NCI-H1092 (cell line): ENCODE data around the gene MED13L.
A peak's percentile ranks its signal among the peaks of the same experiment; 100 is the strongest.

ENCODE experiments used
- DNase-seq: peaks from one replicate; lab custom pipeline; 2025; lab: John Stamatoyannopoulos, UW

Gene MED13L

DNA sequence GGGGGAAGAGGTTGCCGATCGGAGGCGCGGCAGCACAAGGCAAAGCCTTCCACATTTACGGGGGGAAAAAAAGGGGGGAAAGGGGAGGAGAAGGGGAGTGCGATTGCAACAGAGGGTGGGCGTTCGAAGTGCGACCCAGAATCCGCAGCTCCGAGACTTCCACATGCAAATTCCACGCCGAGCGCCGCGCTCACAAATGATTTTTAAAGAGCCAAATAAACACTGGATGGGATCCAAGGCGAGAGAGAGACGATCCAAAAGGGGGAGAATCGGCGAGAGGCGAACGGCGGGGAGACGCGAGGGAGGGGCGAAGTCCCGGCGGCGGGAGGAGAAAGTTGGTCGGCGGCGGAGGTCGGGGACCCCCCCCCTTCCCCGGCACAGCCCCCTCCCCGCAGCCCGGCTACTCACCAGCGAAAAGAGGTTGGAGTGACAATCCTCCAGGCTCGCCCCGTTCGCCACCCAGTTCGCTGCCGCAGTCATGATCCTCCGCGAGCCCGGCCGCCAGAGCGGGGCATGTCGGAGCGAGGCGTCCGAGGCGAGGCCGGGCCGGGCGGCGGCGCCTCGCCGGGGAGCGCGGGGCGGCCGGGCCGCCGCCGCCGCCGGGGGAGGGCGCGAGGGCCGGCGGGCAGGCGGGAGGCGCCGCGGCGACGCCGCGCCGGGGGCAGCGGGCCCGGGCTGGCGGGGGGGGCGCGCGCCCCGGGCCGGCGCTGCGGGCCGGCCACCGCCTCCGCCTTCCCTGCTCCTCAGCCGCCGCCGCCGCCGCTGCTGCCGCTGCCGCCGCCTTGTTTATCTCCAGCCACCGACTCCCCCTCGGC is 634 bp downstream of the MED13L start:
- DNase-seq = peak; percentile 28

DNA sequence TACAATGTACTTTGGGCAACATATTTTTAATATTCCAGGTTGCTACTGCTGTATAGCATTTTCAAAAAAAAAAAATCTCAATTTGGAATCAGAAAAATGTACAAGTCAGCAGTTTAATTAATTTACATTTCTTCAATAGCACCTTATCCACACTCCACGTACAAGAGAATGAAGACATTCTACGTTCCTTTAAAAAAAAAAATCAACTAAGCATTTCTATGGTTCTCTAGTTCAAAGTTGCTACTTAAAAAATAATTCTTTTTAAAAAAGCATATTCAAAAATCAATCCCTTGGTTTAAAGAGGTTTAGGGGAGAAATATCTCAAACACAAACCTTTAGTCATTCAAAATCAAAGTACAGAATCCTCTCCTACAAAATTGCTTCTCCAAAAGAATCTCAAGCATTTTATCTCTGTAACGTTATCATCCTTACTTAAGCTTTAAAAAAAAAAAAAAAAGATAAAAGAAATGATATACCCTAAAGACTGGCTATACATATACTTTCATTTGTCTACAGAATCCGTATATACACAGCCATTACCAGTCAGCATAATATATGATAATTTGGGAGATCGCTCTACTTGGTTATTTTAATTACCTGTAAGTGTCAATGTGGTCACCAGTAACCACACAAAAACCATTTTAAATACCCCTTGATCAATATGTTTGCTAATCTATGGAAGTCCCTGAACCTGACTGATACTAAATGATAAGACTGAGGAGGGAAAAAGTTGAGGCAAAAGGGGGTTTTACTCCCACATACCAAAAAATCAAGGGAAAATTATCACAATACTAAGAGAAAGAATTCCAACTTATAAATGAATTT is 2.7 kb downstream of the MED13L start:
- no peak for DNase-seq

DNA sequence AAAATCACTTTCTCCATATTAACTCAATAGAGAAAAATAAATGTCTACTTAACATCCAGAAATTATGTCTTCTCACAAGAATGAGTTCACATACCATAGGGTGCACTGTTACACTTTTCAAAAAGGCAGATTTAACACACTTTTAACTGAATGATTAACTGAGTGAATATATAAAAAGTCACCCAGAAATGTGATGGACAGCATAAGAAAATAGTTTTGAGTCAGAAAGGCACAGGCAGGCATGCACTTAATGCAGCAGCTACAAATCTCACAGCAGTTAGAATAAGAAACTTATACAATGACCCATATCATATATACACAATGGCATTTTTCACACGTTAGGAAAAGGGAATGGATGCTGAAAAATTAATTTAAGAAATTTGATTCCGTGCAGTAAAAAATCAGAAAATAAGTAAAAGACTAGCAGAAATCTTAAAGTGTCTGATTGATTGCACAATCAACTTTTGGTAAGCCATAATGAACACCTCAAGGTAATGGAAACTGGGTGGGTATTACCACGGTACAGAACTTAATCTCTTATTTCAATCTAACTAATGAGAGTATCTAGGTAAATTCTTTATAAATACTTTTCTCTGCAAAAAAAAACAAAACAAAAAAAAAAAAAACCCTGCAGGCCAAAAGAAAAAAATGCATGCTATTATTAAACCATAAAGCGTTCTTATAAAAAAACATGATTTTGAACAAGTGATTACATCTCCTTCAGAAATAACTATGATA is 3.5 kb downstream of the MED13L start:
- no peak for DNase-seq

DNA sequence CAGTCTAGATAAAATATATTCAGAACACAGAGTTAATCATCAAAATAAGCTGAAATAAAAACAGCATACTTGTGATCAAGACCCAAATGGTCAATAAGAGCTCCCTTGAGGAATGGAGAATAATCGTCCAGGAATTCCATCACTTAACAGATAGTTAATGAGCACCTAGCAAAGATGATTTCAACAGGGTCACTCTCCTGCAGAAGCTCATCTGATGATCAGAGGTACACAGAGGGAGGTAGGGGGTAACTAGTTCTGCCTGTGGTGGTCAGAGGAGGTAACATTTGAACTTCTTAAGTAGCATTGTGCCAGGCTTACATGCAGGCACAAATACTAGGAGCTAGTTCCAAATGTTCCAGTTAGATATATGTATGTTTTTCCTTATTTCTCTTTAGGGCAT is 9.5 kb downstream of the MED13L start:
- DNase-seq = no peak

DNA sequence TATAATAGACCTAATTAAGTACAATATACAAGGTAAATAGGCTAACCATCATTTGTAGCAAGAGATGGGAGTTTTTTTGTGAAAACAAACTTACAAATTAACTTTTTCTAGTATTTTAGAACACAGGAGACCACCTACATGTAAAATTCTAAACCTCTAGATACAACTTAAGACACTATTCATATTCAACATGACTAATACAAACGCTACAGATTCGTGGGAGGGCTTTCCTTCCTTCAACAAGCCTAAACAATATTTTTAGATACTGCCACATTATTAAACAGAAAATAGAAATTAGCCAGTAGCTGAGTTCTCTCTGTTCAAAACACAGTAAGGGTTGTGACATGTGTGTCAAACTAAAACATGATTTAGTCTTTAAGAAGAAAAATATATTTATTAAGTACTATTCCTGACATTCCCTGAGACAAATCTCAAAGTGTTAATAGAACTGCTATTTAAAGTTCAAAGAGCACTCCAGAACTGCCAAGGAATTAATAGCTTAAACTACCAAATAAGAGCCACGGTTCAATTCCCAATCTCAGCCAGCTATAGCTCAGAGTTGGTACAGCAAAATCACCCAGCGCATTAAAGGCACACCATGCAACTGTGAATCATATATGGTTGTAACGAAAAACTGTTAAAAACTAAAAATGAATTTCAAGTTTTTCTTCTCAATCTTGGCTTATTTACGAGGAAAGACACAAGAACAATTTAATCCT is 10.7 kb downstream of the MED13L start:
- no peak for DNase-seq

DNA sequence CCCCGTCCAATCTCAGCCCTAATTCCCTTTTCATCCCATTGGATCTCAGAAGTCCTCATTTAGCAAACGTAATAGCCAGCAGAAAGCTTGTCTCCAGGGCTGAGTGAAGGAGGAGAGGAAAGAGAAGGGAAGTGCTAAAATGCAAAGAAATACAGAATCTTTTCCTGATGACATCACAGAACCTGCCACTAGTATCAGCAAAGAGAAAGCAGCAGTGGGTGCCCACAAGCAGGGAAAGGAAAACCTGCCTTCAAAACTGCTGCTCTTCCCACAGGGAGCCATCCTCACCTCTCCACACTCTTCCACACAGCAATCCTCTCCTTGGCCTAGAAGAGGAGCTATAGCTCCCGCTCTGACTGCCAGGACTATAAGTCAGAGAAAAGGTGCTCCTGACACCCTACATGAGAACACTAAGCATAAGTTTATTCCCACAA is 11.3 kb downstream of the MED13L start:
- no peak for DNase-seq

DNA sequence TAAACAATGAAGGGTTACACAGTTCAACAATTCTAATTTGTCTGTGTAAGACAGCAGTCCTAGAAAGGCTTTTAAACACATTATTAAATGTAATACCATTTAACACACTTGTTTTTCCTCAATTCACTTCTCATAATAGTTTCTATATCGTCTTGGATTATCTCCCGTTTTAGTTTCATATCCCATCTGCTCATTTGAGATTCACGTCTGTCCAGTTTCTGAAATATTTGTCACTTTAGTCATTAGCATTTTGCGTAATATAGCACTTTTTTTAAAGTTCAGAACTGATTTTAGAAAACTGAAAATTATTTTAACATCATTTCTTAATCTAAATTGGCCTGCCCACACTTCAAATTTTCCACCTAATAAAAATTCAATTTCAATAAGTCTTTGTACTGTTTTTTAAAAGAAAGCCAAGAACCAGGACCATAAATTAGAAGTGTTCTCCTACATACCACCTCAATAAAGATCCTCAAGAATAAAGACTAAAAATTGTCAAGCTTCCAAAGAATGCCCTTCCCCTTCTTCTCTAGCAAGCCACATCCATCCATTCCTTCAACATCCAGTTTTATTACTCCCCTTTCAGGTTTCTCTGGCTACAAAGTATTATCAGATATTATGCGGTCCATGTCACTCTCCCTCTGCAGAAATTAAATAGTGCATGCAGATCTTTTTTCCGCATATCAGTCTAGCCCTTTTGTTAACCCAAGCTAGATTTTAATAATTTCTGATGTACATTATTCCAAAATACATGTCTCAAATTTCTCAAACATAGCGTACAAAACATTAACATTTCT is 11.9 kb downstream of the MED13L start:
- DNase-seq = no peak

DNA sequence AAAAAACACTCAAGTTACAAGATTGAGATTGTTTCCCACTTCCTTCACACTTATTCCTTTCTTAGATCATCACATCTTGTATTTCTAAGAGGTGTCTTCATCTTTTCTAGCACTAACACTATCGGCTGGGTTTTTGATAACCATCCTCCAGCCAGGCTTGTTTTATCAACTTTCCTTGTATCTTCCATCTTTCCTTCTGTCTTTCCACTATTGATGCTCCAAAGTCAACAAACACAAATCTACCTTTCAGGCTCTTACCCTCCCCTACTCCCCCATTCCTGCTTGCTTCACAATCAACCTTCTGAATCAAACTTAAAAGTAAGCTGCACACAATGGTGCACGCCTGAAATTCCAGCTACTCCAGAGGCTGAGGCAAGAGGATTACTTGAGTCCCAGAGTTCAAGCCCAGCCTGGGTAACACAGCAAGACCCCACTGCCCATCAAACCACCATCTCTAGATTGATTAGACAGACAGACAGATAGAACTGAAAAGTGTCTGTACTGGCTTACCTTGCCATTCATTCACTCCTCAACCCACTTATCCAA is 12.9 kb downstream of the MED13L start:
- no peak for DNase-seq

DNA sequence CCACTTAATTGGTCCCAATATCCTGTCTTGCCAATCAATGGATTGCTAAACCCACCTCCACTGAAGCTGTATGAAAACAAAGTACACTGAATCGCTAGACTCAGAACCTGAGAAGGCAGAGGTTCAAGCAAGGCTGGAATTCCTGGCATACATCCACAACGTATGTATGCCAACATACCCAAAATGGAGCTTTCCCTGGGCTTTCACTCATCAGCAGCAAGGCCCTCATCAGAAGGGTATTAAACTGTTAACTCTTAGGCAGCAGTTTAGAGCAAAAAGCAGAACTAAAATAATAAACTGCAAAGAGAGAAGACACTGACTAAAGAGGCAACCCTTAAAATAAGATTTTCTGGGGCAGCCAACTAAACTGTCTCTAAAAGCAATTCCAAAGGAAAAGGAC is 13.6 kb downstream of the MED13L start:
- DNase-seq = no peak

DNA sequence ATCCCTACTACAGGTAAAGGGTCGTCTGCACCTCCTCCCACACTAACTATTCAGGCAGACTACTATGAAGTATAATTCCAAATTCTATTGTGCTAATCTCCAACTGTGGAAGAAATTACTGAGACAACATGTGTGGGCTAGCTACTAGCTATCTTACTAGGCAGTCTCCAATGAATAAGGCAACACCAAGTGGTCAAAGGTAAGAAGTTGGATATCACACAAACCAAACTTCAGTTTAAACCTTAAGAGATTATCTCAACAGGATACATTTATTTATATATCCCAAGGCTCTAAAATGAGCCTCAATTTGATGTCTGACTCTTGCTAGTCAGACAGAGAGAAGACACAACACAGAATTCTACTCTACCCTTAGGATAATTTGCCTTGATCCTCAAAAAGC is 14.1 kb downstream of the MED13L start:
- no peak for DNase-seq

DNA sequence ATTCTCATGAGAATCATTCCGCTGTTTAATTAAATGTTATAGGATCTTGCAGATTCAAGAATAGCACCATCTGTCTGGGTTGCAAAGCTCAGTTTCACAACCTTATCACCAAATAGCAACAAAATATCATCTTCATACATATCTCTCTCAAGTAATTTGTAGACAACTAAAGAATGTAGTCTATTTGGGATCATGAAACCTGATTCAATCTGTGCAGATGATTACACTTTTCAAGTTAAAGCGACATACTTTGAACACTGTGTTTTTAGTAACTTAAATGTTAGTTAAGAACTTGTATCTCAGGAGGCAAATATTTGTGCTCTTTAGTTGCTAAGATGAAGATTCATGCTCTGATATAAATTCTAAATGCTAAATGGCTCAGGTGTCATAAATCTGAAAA is 14.8 kb downstream of the MED13L start:
- DNase-seq = no peak

DNA sequence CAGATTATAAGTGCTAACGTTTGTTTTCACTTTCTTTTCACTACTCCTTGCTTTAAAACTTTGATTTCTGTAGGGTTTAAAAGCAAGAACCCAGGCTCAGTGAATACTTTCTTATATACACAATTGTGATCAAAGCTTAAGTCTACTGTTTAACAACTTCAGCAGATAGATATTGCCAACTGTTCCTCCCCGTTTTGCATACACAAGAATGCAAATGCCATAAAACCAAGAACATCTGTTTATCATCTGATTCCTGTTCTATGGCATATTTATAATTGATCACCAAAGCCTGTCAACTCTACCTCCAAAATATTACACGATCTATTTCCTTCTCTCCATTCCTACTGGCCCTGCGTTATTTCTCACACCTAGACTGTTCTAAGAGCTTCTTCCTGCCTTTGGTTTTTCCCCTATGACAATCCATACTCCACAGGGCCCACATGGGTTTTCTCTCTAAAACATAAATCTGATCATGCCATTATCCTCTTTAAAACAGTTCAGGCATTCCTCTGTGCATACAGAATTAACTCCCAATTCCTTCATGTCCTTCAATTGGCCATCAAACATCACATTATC is 15.9 kb downstream of the MED13L start:
- no peak for DNase-seq

DNA sequence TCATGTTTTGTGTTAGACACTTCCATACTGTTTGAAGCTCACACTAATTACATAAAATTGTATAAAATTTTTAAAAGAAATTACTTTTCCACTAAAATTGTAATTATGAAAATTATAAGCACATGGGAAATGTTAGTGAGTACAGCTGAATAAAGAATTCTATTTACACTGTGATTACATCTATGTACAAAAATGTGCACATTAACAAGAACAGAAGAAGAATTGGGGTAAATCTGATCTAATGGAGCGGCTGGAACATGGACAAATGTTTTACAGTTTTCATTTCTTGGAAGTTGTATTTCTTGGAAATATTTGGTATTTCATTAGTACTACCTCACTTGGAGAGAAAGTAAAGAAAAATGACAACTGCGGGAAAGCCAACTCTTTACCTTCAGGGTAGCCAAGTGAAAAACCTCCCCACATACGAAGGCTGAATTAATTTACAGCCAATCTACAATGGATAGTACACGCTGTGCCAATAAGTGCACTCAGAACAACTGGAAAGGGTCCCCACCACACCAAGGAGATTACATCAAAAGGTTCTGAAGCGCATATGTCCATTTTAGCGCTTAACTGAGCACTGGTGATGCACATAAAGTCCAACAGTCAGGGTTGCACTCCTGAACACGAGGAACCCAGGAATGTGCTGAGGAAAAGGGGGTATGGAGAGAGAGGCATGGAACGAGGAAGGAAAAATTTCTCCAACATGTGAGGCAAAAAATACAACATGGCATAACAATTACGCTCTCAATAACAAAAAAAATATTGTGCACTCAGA is 17.5 kb downstream of the MED13L start:
- no peak for DNase-seq

DNA sequence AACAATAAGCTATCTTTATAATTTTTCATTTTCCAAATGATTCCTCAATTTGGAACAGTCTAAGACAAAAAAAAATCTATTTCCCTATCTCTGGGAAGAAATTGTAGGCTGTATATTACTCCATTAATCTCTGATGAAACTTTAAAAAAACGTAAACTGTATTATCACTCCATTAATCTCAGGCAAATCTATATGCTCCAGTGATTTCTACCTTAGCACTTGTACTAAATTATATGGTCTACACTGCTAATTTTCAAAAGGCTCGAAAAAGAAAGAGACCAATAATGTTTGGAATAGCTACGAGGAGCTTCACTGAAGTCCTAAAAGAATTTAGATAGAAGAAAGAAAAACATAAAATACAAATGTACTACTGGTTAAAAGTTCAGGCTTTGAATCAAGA is 19.7 kb downstream of the MED13L start:
- no peak for DNase-seq

DNA sequence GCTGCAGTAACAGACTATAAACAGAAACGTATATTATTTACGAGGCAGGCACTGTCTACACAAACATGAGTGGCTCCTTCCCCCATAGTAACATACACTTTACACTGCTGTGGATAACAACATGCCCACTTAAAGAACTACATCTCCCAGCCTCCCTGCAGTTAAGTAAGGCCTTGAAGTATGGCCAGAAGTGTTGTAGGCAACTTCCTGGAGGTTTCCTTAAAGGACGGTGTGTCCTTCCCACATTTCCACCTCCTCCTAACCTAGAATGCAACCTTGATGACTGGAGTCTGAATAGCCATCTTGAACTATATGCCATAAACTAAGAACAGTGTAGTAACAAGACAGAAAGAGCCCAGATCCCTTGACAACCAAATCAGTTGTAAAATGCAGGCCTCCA is 20.3 kb downstream of the MED13L start:
- no peak for DNase-seq

DNA sequence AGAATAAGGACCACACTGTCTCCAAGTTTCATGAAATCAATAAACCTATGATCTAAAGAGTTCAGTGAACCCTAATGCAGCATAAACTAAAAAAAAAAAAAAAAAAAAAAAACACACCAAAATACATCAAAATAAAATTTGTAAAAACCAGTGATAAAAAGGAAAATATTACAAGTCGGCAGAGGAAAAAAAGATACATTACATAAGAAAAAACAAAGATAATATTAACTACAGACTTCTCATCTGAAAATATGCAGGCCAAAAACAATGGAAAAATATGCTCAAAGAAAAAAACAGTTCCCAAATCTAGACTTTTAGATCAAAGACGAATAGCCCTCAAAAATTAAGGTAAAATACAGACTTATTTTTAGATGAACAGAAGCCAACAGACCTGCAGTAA is 27.6 kb downstream of the MED13L start:
- no peak for DNase-seq

DNA sequence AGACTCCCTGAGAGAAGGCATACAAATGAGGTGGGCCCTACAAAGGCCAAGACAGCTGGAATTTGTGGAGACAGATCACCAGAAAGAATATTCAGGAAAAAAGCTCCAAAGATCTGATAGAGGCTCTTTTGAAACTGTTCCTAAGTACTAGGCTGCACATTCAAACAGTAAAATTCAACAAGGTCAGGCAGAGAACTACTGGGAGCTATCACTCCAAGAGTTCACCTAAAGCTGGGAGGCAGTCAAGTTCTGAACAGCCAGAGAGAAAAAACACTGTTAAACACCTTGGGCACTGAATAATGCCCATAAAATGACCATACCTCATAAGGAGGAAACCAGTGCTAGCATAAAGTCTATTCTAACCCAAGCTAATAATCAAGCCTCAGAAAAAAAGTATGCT is 28.6 kb downstream of the MED13L start:
- no peak for DNase-seq

DNA sequence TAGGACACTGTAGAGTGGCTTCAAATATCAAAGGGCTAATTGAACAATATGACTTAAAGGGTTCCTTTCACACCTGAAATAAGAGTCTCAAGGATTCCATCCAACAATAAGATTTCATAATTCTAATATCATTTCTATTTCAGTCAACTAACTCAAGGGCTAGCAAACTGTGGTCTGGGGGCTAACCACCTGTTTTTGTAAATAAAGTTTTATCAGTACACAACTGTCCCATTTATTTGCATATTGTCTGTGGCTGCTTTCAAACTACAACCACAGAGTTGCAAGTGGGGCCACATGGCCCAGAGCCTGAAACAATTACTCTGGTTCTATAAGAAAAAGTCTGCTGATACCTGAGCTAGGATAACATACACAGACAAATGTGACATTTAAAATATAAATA is 29.1 kb downstream of the MED13L start:
- DNase-seq = no peak

DNA sequence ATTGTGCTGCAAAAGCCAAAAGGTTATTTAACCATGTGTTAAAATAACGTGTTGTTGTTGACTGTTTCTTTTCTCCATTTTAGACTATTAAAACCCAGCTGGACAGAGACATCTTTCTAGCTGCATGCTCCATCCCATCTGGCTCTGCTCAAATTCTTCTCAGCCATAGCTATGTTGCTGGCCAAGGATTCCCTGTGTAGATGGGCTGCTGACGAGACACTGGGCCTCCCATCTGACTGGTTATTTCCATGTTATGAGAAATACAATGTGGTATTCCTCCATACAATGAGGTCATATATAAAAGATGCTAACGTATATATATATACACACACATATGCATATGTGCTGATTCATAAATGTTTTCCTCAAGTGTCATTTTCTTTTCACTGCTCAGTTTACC is 30.1 kb downstream of the MED13L start:
- no peak for DNase-seq
